ENCODE data around the gene LYST.

Gene LYST

GRCh38 chr1:235702412-235702811 is 164.3 kb downstream of the LYST start:
- H3K79me2 ChIP-seq (ENCODE audit: insufficient read depth, low read length), result no peaks in the 10 kb centered on the region
- H3K9ac ChIP-seq (ENCODE audit: low read length), result no peak overlapping the region

DNA sequence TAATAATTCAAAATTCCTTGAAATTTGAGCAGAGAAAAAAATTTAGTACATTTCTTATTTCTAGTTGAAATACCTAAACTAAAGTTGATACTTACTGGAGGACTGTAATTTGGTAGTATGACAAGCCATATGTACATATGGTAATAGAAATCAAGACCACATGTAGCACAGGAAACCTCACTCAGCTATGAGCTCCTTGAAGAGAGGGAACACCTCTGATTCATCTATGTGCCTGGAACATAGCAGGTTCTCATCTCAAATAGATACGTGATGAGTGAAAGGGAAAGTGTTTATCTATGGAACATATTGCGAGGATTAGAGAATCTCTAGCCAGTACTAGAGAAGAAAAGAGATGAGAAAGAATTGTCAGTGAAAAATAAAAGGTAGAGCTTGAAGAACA is 169.2 kb downstream of the LYST start:
- no peaks in the 10 kb centered on the region for H3K9me2 ChIP-seq (replicated peaks; ENCODE audit: insufficient read depth, low read length)
- no peaks in the 10 kb centered on the region for H3K36me3 ChIP-seq (ENCODE audit: low read length)
- no peak overlapping the region for H3K4me2 ChIP-seq (ENCODE audit: low read depth, low read length, poor library complexity, severe bottlenecking)
- no peak overlapping the region for H3K4me3 ChIP-seq (ENCODE audit: insufficient read depth, low read length, poor library complexity, severe bottlenecking)
- no peak overlapping the region for H3K9ac ChIP-seq (ENCODE audit: low read length)
- no peak overlapping the region for H2AFZ ChIP-seq (ENCODE audit: low read depth, low read length, severe bottlenecking)
- no peaks in the 10 kb centered on the region for H3K79me2 ChIP-seq (ENCODE audit: insufficient read depth, low read length)
- TF ChIP-seq, protein P1, sequence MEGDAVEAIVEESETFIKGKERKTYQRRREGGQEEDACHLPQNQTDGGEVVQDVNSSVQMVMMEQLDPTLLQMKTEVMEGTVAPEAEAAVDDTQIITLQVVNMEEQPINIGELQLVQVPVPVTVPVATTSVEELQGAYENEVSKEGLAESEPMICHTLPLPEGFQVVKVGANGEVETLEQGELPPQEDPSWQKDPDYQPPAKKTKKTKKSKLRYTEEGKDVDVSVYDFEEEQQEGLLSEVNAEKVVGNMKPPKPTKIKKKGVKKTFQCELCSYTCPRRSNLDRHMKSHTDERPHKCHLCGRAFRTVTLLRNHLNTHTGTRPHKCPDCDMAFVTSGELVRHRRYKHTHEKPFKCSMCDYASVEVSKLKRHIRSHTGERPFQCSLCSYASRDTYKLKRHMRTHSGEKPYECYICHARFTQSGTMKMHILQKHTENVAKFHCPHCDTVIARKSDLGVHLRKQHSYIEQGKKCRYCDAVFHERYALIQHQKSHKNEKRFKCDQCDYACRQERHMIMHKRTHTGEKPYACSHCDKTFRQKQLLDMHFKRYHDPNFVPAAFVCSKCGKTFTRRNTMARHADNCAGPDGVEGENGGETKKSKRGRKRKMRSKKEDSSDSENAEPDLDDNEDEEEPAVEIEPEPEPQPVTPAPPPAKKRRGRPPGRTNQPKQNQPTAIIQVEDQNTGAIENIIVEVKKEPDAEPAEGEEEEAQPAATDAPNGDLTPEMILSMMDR (IDR thresholded peaks at IDR 0.05; ENCODE audit: insufficient read depth, low read length, poor library complexity, severe bottlenecking), result no peak
- no peak for TF ChIP-seq EZH2phosphoT487 (conservative IDR thresholded peaks at IDR 0.05; ENCODE audit: low read length)
- H3K9me3 ChIP-seq (ENCODE audit: insufficient read depth, low read length), result no peaks in the 10 kb centered on the region
- no peak overlapping the region for H3K27ac ChIP-seq (ENCODE audit: low read depth, low read length)
- no peaks in the 10 kb centered on the region for H3F3A ChIP-seq (ENCODE audit: insufficient read depth)
- H4K20me1 ChIP-seq (ENCODE audit: low read depth, low read length), result no peaks in the 10 kb centered on the region
- H3K27me3 ChIP-seq (ENCODE audit: low read length), result no peaks in the 10 kb centered on the region

More at GRCh38 chr1:235702412-235702811, 164.3 kb downstream of the LYST start:
- Histone ChIP-seq H3K9me3 (ENCODE audit: insufficient read depth, low read length) (no peaks in the 10 kb centered on the region), H3K27me3 (ENCODE audit: low read length) (no peaks in the 10 kb centered on the region), H4K20me1 (ENCODE audit: low read depth, low read length) (no peaks in the 10 kb centered on the region), H3K4me3 (ENCODE audit: insufficient read depth, low read length, poor library complexity, severe bottlenecking) (no peak overlapping the region), H3K4me2 (ENCODE audit: low read depth, low read length, poor library complexity, severe bottlenecking) (no peak overlapping the region), H3K9me2 (replicated peaks; ENCODE audit: insufficient read depth, low read length) (no peaks in the 10 kb centered on the region), H3K36me3 (ENCODE audit: low read length) (no peaks in the 10 kb centered on the region), H2AFZ (ENCODE audit: low read depth, low read length, severe bottlenecking) (no peak overlapping the region), H3K27ac (ENCODE audit: low read depth, low read length) (no peak overlapping the region), H3F3A (ENCODE audit: insufficient read depth) (no peaks in the 10 kb centered on the region)
- TF ChIP-seq EZH2phosphoT487 (conservative IDR thresholded peaks at IDR 0.05; ENCODE audit: low read length), result no peak
- TF ChIP-seq, protein P1 (IDR thresholded peaks at IDR 0.05; ENCODE audit: insufficient read depth, low read length, poor library complexity, severe bottlenecking), result no peak

- Histone ChIP-seq H3K79me2 (ENCODE audit: insufficient read depth, low read length) (no peaks in the 10 kb centered on the region), H3K9me3 (ENCODE audit: insufficient read depth, low read length) (no peaks in the 10 kb centered on the region), H3K27me3 (ENCODE audit: low read length) (no peaks in the 10 kb centered on the region), H3F3A (ENCODE audit: insufficient read depth) (no peaks in the 10 kb centered on the region), H2AFZ (ENCODE audit: low read depth, low read length, severe bottlenecking) (no peak overlapping the region), H3K27ac (ENCODE audit: low read depth, low read length) (no peak overlapping the region), H3K9me2 (replicated peaks; ENCODE audit: insufficient read depth, low read length) (no peaks in the 10 kb centered on the region), H4K20me1 (ENCODE audit: low read depth, low read length) (no peaks in the 10 kb centered on the region), H3K4me3 (ENCODE audit: insufficient read depth, low read length, poor library complexity, severe bottlenecking) (no peak overlapping the region), H3K36me3 (ENCODE audit: low read length) (no peaks in the 10 kb centered on the region), H3K4me2 (ENCODE audit: low read depth, low read length, poor library complexity, severe bottlenecking) (no peak overlapping the region), H3K9ac (ENCODE audit: low read length) (no peak overlapping the region)
- no peak for TF ChIP-seq EZH2phosphoT487 (conservative IDR thresholded peaks at IDR 0.05; ENCODE audit: low read length)
- TF ChIP-seq, protein P1 (IDR thresholded peaks at IDR 0.05; ENCODE audit: insufficient read depth, low read length, poor library complexity, severe bottlenecking), result no peak
Observed at GRCh38 chr1:235689356-235689755, 177.3 kb downstream of the LYST start.
